OCI-LY7 (cell line): Measurements from ENCODE around the gene COL8A2.

ENCODE experiments used
- EZH2phosphoT487 ChIP-seq: fragments of 200-600 bp; sonication (generic); IDR thresholded peaks from 2 replicates; pipeline ENCODE4 v1.6.1; 2018; ENCODE audit warnings: low read depth, borderline replicate concordance, mild to moderate bottlenecking, mixed run types, antibody characterized with exemption, low read length, moderate library complexity, mixed read lengths
- TF ChIP-seq, protein P1 (sequence below): fragments of 200-600 bp; sonication (generic); conservative IDR thresholded peaks from 2 replicates; pipeline ENCODE4 v1.5.1; 2014; ENCODE audit warnings: mild to moderate bottlenecking, antibody characterized with exemption, low read length, moderate library complexity, mixed read lengths

DNA sequence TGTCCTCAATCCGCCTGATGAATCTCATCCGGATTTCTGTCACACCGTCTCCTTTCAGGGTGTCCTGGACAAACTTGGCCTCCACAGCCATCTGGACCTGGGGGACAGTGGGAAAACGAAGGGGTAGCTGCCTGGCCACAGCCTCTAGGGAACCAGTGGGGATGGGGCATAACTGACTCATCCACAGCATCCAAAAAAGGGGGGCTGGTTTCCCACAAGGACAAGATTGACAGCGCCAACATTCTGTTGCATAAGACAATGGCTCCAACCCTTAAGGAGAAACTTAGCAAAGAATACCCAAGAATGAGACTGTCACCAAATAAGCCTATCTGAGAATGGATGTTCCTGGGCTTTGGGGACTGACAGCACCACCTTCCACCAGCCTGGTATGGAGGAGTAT, 12.2 kb upstream of the COL8A2 start:
- TF ChIP-seq, protein P1, sequence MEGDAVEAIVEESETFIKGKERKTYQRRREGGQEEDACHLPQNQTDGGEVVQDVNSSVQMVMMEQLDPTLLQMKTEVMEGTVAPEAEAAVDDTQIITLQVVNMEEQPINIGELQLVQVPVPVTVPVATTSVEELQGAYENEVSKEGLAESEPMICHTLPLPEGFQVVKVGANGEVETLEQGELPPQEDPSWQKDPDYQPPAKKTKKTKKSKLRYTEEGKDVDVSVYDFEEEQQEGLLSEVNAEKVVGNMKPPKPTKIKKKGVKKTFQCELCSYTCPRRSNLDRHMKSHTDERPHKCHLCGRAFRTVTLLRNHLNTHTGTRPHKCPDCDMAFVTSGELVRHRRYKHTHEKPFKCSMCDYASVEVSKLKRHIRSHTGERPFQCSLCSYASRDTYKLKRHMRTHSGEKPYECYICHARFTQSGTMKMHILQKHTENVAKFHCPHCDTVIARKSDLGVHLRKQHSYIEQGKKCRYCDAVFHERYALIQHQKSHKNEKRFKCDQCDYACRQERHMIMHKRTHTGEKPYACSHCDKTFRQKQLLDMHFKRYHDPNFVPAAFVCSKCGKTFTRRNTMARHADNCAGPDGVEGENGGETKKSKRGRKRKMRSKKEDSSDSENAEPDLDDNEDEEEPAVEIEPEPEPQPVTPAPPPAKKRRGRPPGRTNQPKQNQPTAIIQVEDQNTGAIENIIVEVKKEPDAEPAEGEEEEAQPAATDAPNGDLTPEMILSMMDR, result no peak
- TF ChIP-seq EZH2phosphoT487, result no peak
